Fibroblast of lung (primary cell): Measurements from ENCODE around the gene GALNT11.

Experiments used
- CTCF ChIP-seq, 2 donors: IDR thresholded peaks in 1 of 2; conservative IDR thresholded peaks in 1 of 2; 1 replicate in 1 of 2; 2 replicates in 1 of 2; pipeline ENCODE4 v1.5.1; 2011 to 2012; ENCODE audit warnings: low read length in 2 of 2, control low read depth in 1 of 2, inconsistent platforms in 1 of 2, low read depth in 1 of 2, mild to moderate bottlenecking in 1 of 2
- EZH2 ChIP-seq: IDR thresholded peaks from 2 replicates; pipeline ENCODE4 v1.5.1; 2012; ENCODE audit warnings: low read length, control low read depth, mild to moderate bottlenecking; ENCODE audit errors: missing control alignments

GRCh38 chr7:152107945-152108344 lies 82.5 kb downstream of the GALNT11 start:
- no peak for TF ChIP-seq CTCF (conservative IDR thresholded peaks at IDR 0.05 in 1 of 2, IDR thresholded peaks at IDR 0.05 in 1 of 2; ENCODE audit: low read depth in 1 of 2, low read length in 2 of 2)
- TF ChIP-seq EZH2, result no peak
